ENCODE results near the gene ZNF554.
"Not testable (repeated sequence)": the region's sequence is repeated elsewhere in the genome, so short reads cannot be mapped to it uniquely, and the experiment has no call there.

The ZNF554 gene

DNA sequence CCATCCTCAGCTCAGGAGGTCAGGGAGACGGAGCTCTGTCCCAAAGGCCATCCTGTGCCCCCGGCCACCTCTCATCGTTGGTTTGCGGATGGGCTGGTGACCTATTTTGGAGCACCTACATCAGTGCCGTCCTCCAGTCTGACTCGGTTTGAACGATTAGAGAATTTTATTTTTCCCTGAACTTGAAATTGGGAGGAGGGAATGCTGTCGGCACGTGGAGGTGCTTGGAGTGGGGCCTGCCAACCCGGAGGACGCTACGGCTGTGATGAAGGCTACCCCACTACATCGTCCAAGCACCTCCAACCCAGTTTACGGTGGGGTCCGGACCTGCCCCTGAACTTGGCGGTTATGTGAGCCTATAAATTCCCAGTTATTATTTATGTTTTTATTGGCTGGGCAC, 3.0 kb upstream of the ZNF554 start:
- POLR2A ChIA-PET (ENCODE audit: low non-redundant PET), result no interaction called here
- CTCF ChIA-PET, result no interaction called here
- TF ChIP-seq, protein P1, sequence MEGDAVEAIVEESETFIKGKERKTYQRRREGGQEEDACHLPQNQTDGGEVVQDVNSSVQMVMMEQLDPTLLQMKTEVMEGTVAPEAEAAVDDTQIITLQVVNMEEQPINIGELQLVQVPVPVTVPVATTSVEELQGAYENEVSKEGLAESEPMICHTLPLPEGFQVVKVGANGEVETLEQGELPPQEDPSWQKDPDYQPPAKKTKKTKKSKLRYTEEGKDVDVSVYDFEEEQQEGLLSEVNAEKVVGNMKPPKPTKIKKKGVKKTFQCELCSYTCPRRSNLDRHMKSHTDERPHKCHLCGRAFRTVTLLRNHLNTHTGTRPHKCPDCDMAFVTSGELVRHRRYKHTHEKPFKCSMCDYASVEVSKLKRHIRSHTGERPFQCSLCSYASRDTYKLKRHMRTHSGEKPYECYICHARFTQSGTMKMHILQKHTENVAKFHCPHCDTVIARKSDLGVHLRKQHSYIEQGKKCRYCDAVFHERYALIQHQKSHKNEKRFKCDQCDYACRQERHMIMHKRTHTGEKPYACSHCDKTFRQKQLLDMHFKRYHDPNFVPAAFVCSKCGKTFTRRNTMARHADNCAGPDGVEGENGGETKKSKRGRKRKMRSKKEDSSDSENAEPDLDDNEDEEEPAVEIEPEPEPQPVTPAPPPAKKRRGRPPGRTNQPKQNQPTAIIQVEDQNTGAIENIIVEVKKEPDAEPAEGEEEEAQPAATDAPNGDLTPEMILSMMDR (conservative IDR thresholded peaks at IDR 0.05; ENCODE audit: low read depth), result no peak
- H3K27ac ChIP-seq, result peak overlapping the region; percentile 21; the same call in 1 of the 2 replicates
- DNase-seq (ENCODE audit: low spot score), result no peak

DNA sequence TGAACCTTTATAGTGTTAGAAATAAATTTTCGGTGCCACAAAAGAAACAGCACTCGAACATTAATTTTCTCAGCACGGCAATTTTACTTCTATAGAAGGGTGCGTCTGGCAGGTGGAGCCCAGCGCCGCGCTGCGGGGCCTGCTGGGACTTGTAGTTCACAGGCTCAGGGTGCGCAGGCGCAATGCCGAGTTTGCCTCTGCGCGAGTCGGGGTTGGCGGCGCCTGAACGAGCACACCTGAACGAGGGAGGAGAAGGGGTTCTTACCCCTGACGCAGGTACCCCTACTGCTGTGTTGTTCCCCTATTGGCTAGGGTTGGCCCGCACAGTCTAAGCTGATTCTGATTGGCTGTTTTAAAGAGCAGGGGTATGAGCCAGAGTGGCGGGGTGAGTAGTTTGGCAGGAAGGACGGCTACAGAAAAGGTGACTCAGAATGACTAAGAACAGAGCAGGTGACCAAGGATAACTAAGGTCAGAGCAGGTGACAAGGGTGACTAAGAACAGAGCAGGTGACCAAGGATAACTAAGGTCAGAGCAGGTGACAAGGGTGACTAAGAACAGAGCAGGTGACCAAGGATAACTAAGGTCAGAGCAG, 2.3 kb upstream of the ZNF554 start:
- DNase-seq (ENCODE audit: low spot score); H3K27ac ChIP-seq; POLR2A ChIA-PET (ENCODE audit: low non-redundant PET): not testable (repeated sequence)
- CTCF ChIA-PET, result interaction anchor here (0.6 kb wide), 1 partner anchor 28 kb away, joined by 3 read pairs; no protein-coding TSS in a partner anchor

DNA sequence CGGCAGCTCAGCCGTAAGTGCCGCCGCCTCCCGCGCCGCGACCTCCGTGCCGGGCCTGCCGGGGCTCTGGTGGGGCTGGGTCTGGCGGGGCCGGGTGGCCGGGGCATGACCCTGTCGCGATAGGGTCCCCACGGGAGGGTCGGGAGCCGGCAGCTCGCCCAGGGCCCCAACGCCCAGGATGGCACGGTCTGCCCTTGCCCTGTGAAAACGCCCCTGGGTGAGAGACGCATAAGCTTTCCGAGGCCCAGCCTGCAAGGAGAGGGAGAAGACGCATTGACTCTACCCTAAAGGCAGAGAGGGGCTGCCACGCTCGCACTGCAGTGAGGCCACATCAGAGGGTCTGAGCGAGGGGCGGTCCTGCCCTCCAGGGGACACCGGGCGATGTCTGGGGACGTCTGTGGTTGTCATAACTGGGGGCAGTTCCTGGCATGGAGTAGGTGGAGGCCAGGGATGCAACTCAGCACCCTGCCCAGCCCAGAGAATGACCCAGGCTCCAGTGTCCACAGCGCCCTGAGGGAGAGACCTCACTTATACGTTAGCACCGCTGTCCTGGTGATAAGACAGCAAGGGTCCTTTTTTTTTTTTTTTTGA, 539 bp downstream of the ZNF554 start:
- TF ChIP-seq, protein P1 (conservative IDR thresholded peaks at IDR 0.05; ENCODE audit: low read depth), result no peak
- CTCF ChIA-PET, result interaction anchor here (0.7 to 1.4 kb wide), 4 partner anchors 9 to 80 kb away, joined by 3 to 6 read pairs (median 4); partner anchors contain the start of gene SLC39A3
- POLR2A ChIA-PET (ENCODE audit: low non-redundant PET), result no interaction called here
- peak; percentile 19 for DNase-seq (ENCODE audit: low spot score)
- H3K27ac ChIP-seq, result peak overlapping the region; percentile 65

DNA sequence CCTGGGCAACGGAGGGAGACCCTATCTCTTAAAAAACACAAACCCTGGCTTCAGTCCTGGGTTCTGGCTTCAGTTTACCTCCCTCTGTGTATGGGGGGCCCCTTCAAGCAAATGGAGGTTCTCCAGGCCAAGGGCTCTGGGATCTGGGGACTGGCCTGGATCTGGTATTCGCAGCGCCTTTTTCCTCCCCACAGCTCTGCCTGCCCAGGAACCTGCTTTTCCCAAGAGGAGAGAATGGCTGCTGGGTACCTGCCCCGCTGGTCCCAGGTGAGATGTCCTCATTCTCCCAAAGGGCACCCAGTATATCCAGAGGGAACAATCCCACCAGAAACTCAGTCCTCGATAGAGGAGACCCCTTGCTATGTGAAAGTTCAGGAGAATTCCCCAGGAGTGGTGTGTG, 3.2 kb downstream of the ZNF554 start:
- TF ChIP-seq, protein P1 (conservative IDR thresholded peaks at IDR 0.05; ENCODE audit: low read depth), result no peak
- DNase-seq (ENCODE audit: low spot score), result no peak
- POLR2A ChIA-PET (ENCODE audit: low non-redundant PET), result no interaction called here
- CTCF ChIA-PET, result interaction anchor here (0.6 to 0.8 kb wide), 2 partner anchors 16 to 49 kb away, joined by 3 read pairs; no protein-coding TSS in a partner anchor
- peak overlapping the region; percentile 4; the same call in 1 of the 2 replicates for H3K27ac ChIP-seq

DNA sequence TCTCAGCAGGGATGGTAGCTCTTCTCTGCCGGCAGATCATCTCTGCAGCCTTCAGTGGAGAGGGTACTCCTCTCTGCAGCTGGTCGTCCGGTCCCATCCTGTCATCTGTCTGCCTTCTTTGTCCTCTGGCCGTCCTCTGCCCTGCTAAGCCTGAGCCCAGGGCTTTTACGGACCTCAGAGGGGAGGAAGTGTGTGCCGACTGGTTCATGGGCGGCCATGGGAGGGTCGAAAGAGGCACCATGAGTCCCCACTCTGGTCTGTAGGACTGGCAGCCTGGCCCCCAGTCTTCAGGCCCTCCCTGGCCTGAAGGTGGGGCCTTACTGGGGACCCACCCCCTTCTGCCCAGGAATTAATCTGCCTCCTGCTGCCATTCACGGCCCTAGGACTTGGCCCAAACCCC, 4.0 kb downstream of the ZNF554 start:
- ChIA-PET POLR2A (ENCODE audit: low non-redundant PET) (no interaction called here), CTCF (no interaction called here)
- TF ChIP-seq, protein P1 (conservative IDR thresholded peaks at IDR 0.05; ENCODE audit: low read depth), result no peak
- DNase-seq (ENCODE audit: low spot score), result no peak
- 0 out of 2 replicates have a peak overlapping the region, but pooled peaks have one; percentile 17 for H3K27ac ChIP-seq

DNA sequence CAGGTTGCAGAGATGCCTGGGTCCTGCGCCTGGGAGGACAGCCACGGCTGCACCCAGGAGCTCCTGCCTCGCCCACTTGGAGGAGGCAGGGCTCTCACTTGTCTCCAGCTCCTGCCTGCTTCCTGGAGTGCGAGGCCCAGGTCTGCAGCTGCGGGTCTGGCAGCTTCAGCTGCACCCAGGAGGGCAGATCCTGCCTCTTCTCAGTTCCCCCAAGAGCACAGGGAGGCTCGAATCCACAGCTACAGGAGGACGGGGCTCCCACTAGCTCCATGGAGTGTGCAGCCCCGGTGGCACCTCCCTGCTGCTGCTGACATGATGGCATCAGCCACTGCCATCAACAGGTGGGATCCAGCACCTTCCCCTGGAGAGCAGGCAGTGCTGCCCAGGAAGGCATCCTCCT, 4.5 kb downstream of the ZNF554 start:
- POLR2A ChIA-PET (ENCODE audit: low non-redundant PET), result no interaction called here
- H3K27ac ChIP-seq, result 0 out of 2 replicates have a peak overlapping the region, but pooled peaks have one; percentile 17
- CTCF ChIA-PET, result no interaction called here
- TF ChIP-seq, protein P1 (conservative IDR thresholded peaks at IDR 0.05; ENCODE audit: low read depth), result no peak
- DNase-seq (ENCODE audit: low spot score), result no peak

DNA sequence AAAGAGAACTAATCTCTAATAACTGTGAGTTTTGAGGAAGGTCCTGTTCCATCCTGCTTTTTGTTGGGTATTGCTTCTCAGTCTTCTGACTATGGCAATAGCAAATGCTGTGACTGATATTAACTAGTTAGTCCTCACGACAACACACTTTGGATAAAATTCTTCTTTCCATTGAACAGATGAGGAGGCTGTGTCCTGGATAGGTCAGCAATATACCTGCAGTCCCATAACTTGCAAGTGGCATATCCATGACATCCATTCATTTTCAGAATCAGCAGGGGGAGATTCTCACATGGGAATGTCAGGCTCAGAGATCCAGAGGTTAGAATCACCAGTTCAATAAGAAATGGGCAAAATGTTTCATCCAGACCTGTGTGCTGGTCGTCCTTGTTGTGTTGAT, 7.4 kb downstream of the ZNF554 start:
- H3K27ac ChIP-seq, result no peak overlapping the region
- ChIA-PET CTCF (interaction anchor here (0.6 kb wide), 2 partner anchors 170 to 190 kb away, joined by 3 to 5 read pairs; no protein-coding TSS in a partner anchor), POLR2A (ENCODE audit: low non-redundant PET) (no interaction called here)
- TF ChIP-seq, protein P1 (conservative IDR thresholded peaks at IDR 0.05; ENCODE audit: low read depth), result no peak
- no peak for DNase-seq (ENCODE audit: low spot score)
